Activated CD8-positive, alpha-beta T cell treated with anti-CD3 and anti-CD28 coated beads for 36 hours (primary cell): Measurements from ENCODE around the gene NAA80. TPM values are rescaled to one million over a fixed set of nuclear protein-coding genes. Genes with fewer than 3 reads are reported as not detected.

Experiments used
- ATAC-seq: fragments of 200-7000 bp; cut with Tn5 transposase; one replicate; pipeline ENCODE4 v1.10.0; 2021; ENCODE audit warnings: mild to moderate bottlenecking, moderate library complexity
- CTCF ChIA-PET: fragments of 350-600 bp; sonication (Branson Sonifier 250); formaldehyde crosslinking; loops from one replicate; lab custom pipeline; 2021; ENCODE audit warnings: antibody characterized with exemption; lab: Charles Lee
- POLR2A ChIA-PET: fragments of 350-600 bp; sonication (Branson Sonifier 250); formaldehyde crosslinking; loops from one replicate; lab custom pipeline; 2021; ENCODE audit warnings: antibody characterized with exemption; lab: Charles Lee
- DNase-seq: peaks from one replicate; pipeline ENCODE4 v3.0.0-alpha.2; 2020
- H3K27ac Mint-ChIP-seq: one replicate; pipeline ENCODE4 v1.8.0; 2021; ENCODE audit warnings: mild to moderate bottlenecking, mixed read lengths
- H3K27me3 Mint-ChIP-seq: one replicate; pipeline ENCODE4 v1.8.0; 2021; ENCODE audit warnings: mixed read lengths
- H3K36me3 Mint-ChIP-seq: one replicate; pipeline ENCODE4 v1.8.0; 2021; ENCODE audit warnings: low read depth, mixed read lengths
- H3K4me1 Mint-ChIP-seq: one replicate; pipeline ENCODE4 v1.8.0; 2021; ENCODE audit warnings: low read depth, mixed read lengths
- H3K4me3 Mint-ChIP-seq: one replicate; pipeline ENCODE4 v1.8.0; 2021; ENCODE audit warnings: mild to moderate bottlenecking, moderate library complexity, mixed read lengths
- H3K9me3 Mint-ChIP-seq: one replicate; pipeline ENCODE4 v1.8.0; 2021; ENCODE audit warnings: mixed read lengths
- CTCF ChIP-seq: fragments of 200-600 bp; IDR thresholded peaks from one replicate; pipeline ENCODE4 v1.8.0; 2022; ENCODE audit warnings: antibody characterized with exemption, mild to moderate bottlenecking
- intact Hi-C: fragments of 100-400 bp; cut with micrococcal nuclease; formaldehyde crosslinking; loops from one replicate; pipeline ENCODE4 v1.10.0; 2022
- total RNA-seq, 2 experiments: library from RNA; stranded (reverse); gene quantifications; one replicate each; pipeline ENCODE4 v1.2.3, GENCODE V29; 2021

Gene NAA80
- total RNA-seq, 2 experiments from 2014 or later: 23.2 to 23.4 TPM

- ChIA-PET CTCF (interaction anchor here (2.8 kb wide), 1 partner anchor 84 kb away, joined by 9 read pairs; no protein-coding TSS in a partner anchor), POLR2A (interaction anchor here (1.0 to 10.9 kb wide), 4 partner anchors 10 to 38 kb away, joined by 3 to 126 read pairs (median 4); partner anchors contain the start of genes HYAL2, IFRD2, RASSF1 and ZMYND10)
- DNase-seq (no peak), ATAC-seq (no peak)
- peaks cover 32% of the 10 kb centered on the region for H3K4me1 Mint-ChIP-seq
- H3K36me3 Mint-ChIP-seq: peaks cover 49% of the 10 kb centered on the region
- TF ChIP-seq CTCF: no peak
- H3K27me3 Mint-ChIP-seq: no peaks in the 10 kb centered on the region
- H3K27ac Mint-ChIP-seq: no peak overlapping the region
- H3K4me3 Mint-ChIP-seq: no peak overlapping the region
- H3K9me3 Mint-ChIP-seq: no peaks in the 10 kb centered on the region
- intact Hi-C loops: no loop called here
These were observed 31.1 kb upstream of the NAA80 start for GRCh38 chr3:50330330-50330729.

- peaks cover 31% of the 10 kb centered on the region for H3K36me3 Mint-ChIP-seq
- peak within 1 kb of the TSS; percentile 81 for H3K4me3 Mint-ChIP-seq
- DNase-seq (peak; percentile 99), ATAC-seq (peak; percentile 94)
- peak within 1 kb of the TSS; percentile 72 for H3K27ac Mint-ChIP-seq
- ChIA-PET CTCF (interaction anchor here (0.7 to 2.8 kb wide), 8 partner anchors 8 to 101 kb away, joined by 3 to 17 read pairs (median 7); partner anchors contain the start of genes HYAL3 and NAA80), POLR2A (interaction anchor here (0.8 to 3.2 kb wide), 12 partner anchors 8 to 52 kb away, joined by 3 to 51 read pairs (median 3); partner anchors contain the start of genes RASSF1 and ZMYND10)
- intact Hi-C loops: no loop called here
- no peak for TF ChIP-seq CTCF
- H3K9me3 Mint-ChIP-seq: no peaks in the 10 kb centered on the region
- peaks cover 19% of the 10 kb centered on the region for H3K4me1 Mint-ChIP-seq
- no peaks in the 10 kb centered on the region for H3K27me3 Mint-ChIP-seq
These were observed 28.9 kb upstream of the NAA80 start, which contains the start of gene TUSC2 for GRCh38 chr3:50327943-50328691. TUSC2 (minus strand) TSS chr3:50328223; CDS start chr3:50328099, 124 bp downstream.

- ATAC-seq (no peak), DNase-seq (no peak)
- Mint-ChIP-seq H3K4me3 (peak overlapping the region; percentile 81), H3K4me1 (peaks cover 22% of the 10 kb centered on the region), H3K27ac (peak overlapping the region; percentile 71), H3K36me3 (peaks cover 23% of the 10 kb centered on the region), H3K9me3 (no peaks in the 10 kb centered on the region), H3K27me3 (no peaks in the 10 kb centered on the region)
- POLR2A ChIA-PET: interaction anchor here (1.0 to 3.2 kb wide), 7 partner anchors 8 to 51 kb away, joined by 3 to 51 read pairs (median 3); partner anchors contain the start of gene ZMYND10
- CTCF ChIA-PET: interaction anchor here (0.8 to 2.0 kb wide), 6 partner anchors 7 to 28 kb away, joined by 3 to 17 read pairs (median 7); partner anchors contain the start of genes HYAL3 and NAA80
- no peak for TF ChIP-seq CTCF
- intact Hi-C loops: no loop called here
These were observed 27.9 kb upstream of the NAA80 start for GRCh38 chr3:50327129-50327528.

- POLR2A ChIA-PET: interaction anchor here (13.4 kb wide), 1 partner anchor 10 kb away, joined by 126 read pairs; the partner anchor contains the start of gene RASSF1
- TF ChIP-seq CTCF: no peak
- Mint-ChIP-seq H3K36me3 (peaks cover 13% of the 10 kb centered on the region), H3K27ac (no peak overlapping the region), H3K27me3 (no peaks in the 10 kb centered on the region), H3K4me3 (peak overlapping the region; percentile 19), H3K4me1 (peaks cover 23% of the 10 kb centered on the region), H3K9me3 (no peaks in the 10 kb centered on the region)
- DNase-seq (no peak), ATAC-seq (no peak)
- intact Hi-C loops: no loop called here
- CTCF ChIA-PET: interaction anchor here (0.6 to 1.2 kb wide), 2 partner anchors 27 to 79 kb away, joined by 3 read pairs; partner anchors contain the start of genes HYAL3 and NAA80
These were observed 27.0 kb upstream of the NAA80 start for GRCh38 chr3:50326182-50326541.
